ENCODE data around the gene PLG.
"Not testable (repeated sequence)": the region's sequence is repeated elsewhere in the genome, so short reads cannot be mapped to it uniquely, and the experiment has no call there.

Gene PLG

GRCh38 chr6:160701918-160702680 is at the start of gene PLG:
Gene PLG, plus strand, starts transcription at chr6:160702244. Its CDS starts 61 bp downstream, at chr6:160702305.
- DNase-seq (ENCODE audit: low read depth in 1 of 2, low spot score in 1 of 2) = not testable (repeated sequence)

- no peak for DNase-seq (ENCODE audit: low read depth in 1 of 2, low spot score in 1 of 2)
These were observed 42.5 kb upstream of the PLG start for GRCh38 chr6:160659562-160659961.

GRCh38 chr6:160661216-160661615 is 40.8 kb upstream of the PLG start:
- no peak for DNase-seq (ENCODE audit: low read depth in 1 of 2, low spot score in 1 of 2)

GRCh38 chr6:160662429-160662828 is 39.6 kb upstream of the PLG start:
- no peak for DNase-seq (ENCODE audit: low read depth in 1 of 2, low spot score in 1 of 2)

DNA sequence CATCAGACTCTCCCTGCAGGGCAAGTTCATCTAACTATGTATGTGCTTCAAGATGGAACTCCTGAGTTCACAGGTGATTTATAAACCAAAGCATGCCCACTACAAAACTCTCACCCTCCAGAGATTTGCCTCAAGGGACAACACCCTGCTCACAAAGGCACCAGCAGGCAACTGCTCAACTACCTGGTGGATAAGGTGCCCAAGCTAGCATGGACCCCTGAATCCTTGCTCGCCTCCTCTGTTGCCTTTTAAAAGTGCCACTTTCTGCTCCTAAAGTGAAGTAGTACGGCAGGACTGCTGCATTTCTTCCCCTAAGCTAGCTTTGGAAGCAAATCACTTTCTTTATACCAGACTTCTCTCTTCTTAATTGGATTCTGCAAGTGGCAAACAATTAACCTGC is 39.2 kb upstream of the PLG start:
- DNase-seq (ENCODE audit: low read depth in 1 of 2, low spot score in 1 of 2) = no peak

- not testable (repeated sequence) for DNase-seq (ENCODE audit: low read depth in 1 of 2, low spot score in 1 of 2)
These were observed 37.8 kb upstream of the PLG start, which contains the start of gene LPA for GRCh38 chr6:160664198-160664597. Gene LPA, minus strand, starts transcription at chr6:160664275. Its CDS starts 61 bp downstream, at chr6:160664214.

DNA sequence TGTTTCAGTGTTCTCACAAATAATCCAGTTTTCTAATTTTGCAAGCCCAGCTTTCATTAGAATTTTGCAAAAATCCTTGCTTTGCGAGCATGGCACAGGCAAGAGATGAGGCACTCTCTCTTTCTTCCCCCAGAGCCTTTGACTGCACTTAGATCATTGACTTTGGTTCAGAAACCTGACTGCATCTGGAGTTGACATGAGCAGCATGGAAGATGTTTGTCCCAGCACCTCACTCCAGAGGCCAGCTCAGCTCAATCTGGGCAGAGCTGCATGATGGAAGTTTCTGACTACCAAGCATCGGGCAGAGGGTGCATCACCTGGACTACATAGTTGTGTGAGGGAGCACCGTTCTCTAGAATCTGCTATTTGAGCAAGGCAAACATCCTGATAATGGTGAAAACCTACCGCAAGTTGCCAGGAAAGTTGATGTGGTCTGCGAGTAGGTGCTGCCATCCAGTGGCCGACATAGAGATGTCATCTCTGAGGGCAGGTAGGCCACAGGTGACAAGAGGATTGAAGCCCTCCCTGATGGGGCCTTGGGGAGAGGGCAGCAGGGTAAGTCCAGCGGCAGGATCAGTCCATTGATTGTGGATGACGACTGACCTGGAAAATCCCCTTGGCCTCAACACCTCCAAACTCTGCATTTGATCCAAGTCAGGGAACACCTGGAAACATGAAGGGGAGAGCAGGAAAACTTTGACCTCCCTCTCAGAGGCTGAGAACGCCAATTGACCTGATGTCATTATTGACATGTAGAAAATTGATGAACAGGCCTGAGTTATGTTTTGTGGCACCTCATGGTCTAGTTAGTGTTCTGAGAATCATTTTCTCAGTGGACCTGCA is 34.2 kb upstream of the PLG start:
- DNase-seq (ENCODE audit: low read depth in 1 of 2, low spot score in 1 of 2) = no peak

DNA sequence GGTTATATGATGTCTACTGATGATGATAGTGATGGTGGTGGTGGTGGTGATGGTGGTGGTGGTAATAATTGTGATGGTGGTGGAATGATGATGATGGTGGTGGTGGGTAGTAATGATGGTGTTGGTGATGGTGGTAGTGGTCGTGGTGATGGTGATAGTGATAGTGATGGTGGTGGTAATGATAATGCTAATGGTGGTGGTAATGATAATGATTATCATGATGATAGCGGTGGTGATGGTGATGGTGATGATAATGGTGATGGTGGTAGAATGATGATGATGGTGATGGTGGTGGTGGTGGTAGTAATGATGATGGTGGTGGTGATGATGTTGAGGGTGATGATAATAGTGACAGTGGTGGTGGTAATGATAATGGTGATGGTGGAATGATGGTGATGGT is 33.5 kb upstream of the PLG start:
- DNase-seq (ENCODE audit: low read depth in 1 of 2, low spot score in 1 of 2) = no peak

GRCh38 chr6:160676418-160676817 is 25.6 kb upstream of the PLG start:
- not testable (repeated sequence) for DNase-seq (ENCODE audit: low read depth in 1 of 2, low spot score in 1 of 2)

- no peak for DNase-seq (ENCODE audit: low read depth in 1 of 2, low spot score in 1 of 2)
These were observed 23.8 kb upstream of the PLG start for GRCh38 chr6:160678230-160678629.

GRCh38 chr6:160678744-160679401 is 23.2 kb upstream of the PLG start:
- DNase-seq (ENCODE audit: low read depth in 1 of 2, low spot score in 1 of 2) = no peak

GRCh38 chr6:160679402-160679769 is 22.7 kb upstream of the PLG start:
- no peak for DNase-seq (ENCODE audit: low read depth in 1 of 2, low spot score in 1 of 2)

GRCh38 chr6:160685101-160685761 is 16.8 kb upstream of the PLG start:
- not testable (repeated sequence) for DNase-seq (ENCODE audit: low read depth in 1 of 2, low spot score in 1 of 2)

GRCh38 chr6:160685762-160686450 is 16.1 kb upstream of the PLG start:
- DNase-seq (ENCODE audit: low read depth in 1 of 2, low spot score in 1 of 2) = no peak

- no peak for DNase-seq (ENCODE audit: low read depth in 1 of 2, low spot score in 1 of 2)
These were observed 11.6 kb upstream of the PLG start for GRCh38 chr6:160690458-160690857.

DNA sequence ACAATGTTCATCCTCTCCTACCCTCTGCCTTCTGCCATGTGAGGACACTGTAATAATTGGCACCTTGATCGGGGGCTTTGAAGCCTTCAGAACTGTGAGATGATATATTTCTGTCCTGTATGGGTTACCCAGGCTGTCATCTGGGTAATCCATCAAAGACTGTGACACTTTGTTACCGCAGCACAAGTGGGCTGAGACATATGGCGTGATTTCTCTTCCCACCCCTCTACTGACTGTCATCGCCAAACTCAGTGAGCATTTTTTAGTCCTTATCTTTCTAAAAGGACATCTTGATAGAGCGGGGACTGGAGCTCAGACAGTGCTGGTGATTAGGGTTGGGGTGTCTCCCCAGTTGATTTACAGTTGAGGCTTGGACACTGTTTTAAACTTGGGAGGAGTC is 10.4 kb upstream of the PLG start:
- DNase-seq (ENCODE audit: low read depth in 1 of 2, low spot score in 1 of 2) = no peak

GRCh38 chr6:160692369-160692959 is 9.6 kb upstream of the PLG start:
- no peak for DNase-seq (ENCODE audit: low read depth in 1 of 2, low spot score in 1 of 2)

DNA sequence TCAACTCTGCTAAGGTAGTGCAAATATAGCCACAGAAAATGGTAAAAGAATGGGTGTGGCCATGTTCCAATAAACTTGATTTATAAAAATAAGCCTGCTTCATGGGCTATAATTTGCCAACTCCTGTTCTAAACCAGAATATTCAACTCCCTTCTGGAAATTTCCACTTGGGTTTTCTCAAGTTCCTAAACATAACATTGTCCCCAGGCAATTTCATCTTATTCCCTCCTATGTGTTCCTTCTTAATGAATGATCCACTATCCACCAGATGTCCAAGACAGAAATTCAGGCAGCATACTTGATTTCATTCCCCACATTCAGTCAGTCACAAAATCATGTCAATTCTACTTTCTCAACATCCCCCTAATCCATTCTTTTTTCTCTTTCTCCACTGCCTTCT is 7.0 kb upstream of the PLG start:
- DNase-seq (ENCODE audit: low read depth in 1 of 2, low spot score in 1 of 2) = not testable (repeated sequence)

GRCh38 chr6:160695622-160696021 is 6.4 kb upstream of the PLG start:
- DNase-seq (ENCODE audit: low read depth in 1 of 2, low spot score in 1 of 2) = not testable (repeated sequence)

- not testable (repeated sequence) for DNase-seq (ENCODE audit: low read depth in 1 of 2, low spot score in 1 of 2)
These were observed 5.2 kb upstream of the PLG start for GRCh38 chr6:160696884-160697283.

Data from activated T-helper 1 cell treated with anti-CD3 and anti-CD28 coated beads, Interleukin-2, amount 50 U/mL, for 16 hours (primary cell).